HG03575 (cell line): ENCODE measurements around the gene ELAVL1.
"Not testable (repeated sequence)": the region's sequence is repeated elsewhere in the genome, so short reads cannot be mapped to it uniquely, and the experiment has no call there.

Source experiments
- ATAC-seq: cut with Tn5 transposase; IDR thresholded peaks from one replicate; pipeline ENCODE4 v1.9.1; 2021; ENCODE audit not compliant: unreplicated experiment, insufficient number of reproducible peaks, low FRiP score; ENCODE audit errors: extremely low read depth

The ELAVL1 gene

GRCh38 chr19:7927605-7928333 lies 77.7 kb downstream of the ELAVL1 start:
- no peak for ATAC-seq

GRCh38 chr19:7926727-7927604 lies 78.5 kb downstream of the ELAVL1 start:
- no peak for ATAC-seq

- no peak for ATAC-seq
These were observed 79.3 kb downstream of the ELAVL1 start, which contains the start of gene CTXN1 for GRCh38 chr19:7926021-7926726. TSS of gene CTXN1 (minus strand) at chr19:7926135. CDS start at chr19:7925538, 597 bp downstream.

- no peak for ATAC-seq
These were observed 80.1 kb downstream of the ELAVL1 start for GRCh38 chr19:7925171-7925851.

GRCh38 chr19:7924651-7925170 lies 80.7 kb downstream of the ELAVL1 start:
- ATAC-seq: no peak

GRCh38 chr19:7924241-7924640 lies 81.2 kb downstream of the ELAVL1 start:
- no peak for ATAC-seq

GRCh38 chr19:7923295-7924191 lies 81.9 kb downstream of the ELAVL1 start:
- ATAC-seq: no peak

- ATAC-seq: no peak
These were observed 82.6 kb downstream of the ELAVL1 start for GRCh38 chr19:7922836-7923195.

- ATAC-seq: no peak
These were observed 83.2 kb downstream of the ELAVL1 start for GRCh38 chr19:7921967-7922835.

GRCh38 chr19:7921302-7921966 lies 84.0 kb downstream of the ELAVL1 start:
- ATAC-seq: no peak

- ATAC-seq: no peak
These were observed 84.7 kb downstream of the ELAVL1 start for GRCh38 chr19:7920519-7921301.

GRCh38 chr19:7919610-7920518 lies 85.6 kb downstream of the ELAVL1 start, which contains the start of gene SNAPC2:
TSS of gene SNAPC2 (plus strand) at chr19:7920338. CDS start at chr19:7920367, 29 bp downstream.
- no peak for ATAC-seq

- ATAC-seq: no peak
These were observed 86.6 kb downstream of the ELAVL1 start for GRCh38 chr19:7918615-7919421.

- not testable (repeated sequence) for ATAC-seq
These were observed 87.3 kb downstream of the ELAVL1 start for GRCh38 chr19:7918062-7918614.
